Loucy (cell line): ENCODE results near the gene IGLL1.
"Not testable (repeated sequence)": the region's sequence is repeated elsewhere in the genome, so short reads cannot be mapped to it uniquely, and the experiment has no call there.

Source experiments
- H2AFZ ChIP-seq: fragments of 200-600 bp; sonication (generic); 2 replicates; pipeline ENCODE4 v1.6.0; 2016; ENCODE audit warnings: antibody characterized with exemption, mild to moderate bottlenecking, low read length, moderate library complexity
- H3F3A ChIP-seq: fragments of 200-600 bp; 2 replicates; pipeline ENCODE4 v1.6.0; 2016; ENCODE audit warnings: antibody characterized with exemption, low read depth, mild to moderate bottlenecking
- H3K27me3 ChIP-seq: fragments of 200-600 bp; sonication (generic); 2 replicates; pipeline ENCODE4 v1.6.1; 2014; ENCODE audit warnings: low read length, mild to moderate bottlenecking; ENCODE audit not compliant: insufficient read depth, poor library complexity, severe bottlenecking
- H3K36me3 ChIP-seq: fragments of 200-600 bp; sonication (generic); 2 replicates; pipeline ENCODE4 v1.6.1; 2016; ENCODE audit warnings: low read length; ENCODE audit not compliant: insufficient read depth
- H3K4me1 ChIP-seq: fragments of 200-600 bp; sonication (generic); 2 replicates; pipeline ENCODE4 v1.5.1; 2014; ENCODE audit warnings: low read length, mild to moderate bottlenecking; ENCODE audit not compliant: insufficient read depth, poor library complexity, severe bottlenecking
- H3K4me2 ChIP-seq: fragments of 200-600 bp; sonication (generic); 2 replicates; pipeline ENCODE4 v1.6.0; 2014; ENCODE audit warnings: antibody characterized with exemption, low read length, low read depth, mild to moderate bottlenecking; ENCODE audit not compliant: poor library complexity, severe bottlenecking
- H3K4me3 ChIP-seq: fragments of 200-600 bp; sonication (generic); 2 replicates; pipeline ENCODE4 v1.5.1; 2014; ENCODE audit warnings: low read length, mild to moderate bottlenecking, mixed read lengths; ENCODE audit not compliant: poor library complexity, severe bottlenecking
- H3K79me2 ChIP-seq: fragments of 200-600 bp; sonication (generic); 2 replicates; pipeline ENCODE4 v1.6.1; 2014; ENCODE audit warnings: low read length; ENCODE audit not compliant: insufficient read depth
- H3K9ac ChIP-seq: fragments of 200-600 bp; sonication (generic); 2 replicates; pipeline ENCODE4 v1.6.0; 2014; ENCODE audit warnings: mild to moderate bottlenecking, low read depth, low read length, moderate library complexity; ENCODE audit not compliant: poor library complexity, severe bottlenecking
- H3K9me2 ChIP-seq: fragments of 200-600 bp; sonication (generic); replicated peaks from 2 replicates; pipeline ENCODE4 v1.6.1; 2016; ENCODE audit warnings: low read depth, low read length, mixed read lengths
- H3K9me3 ChIP-seq: fragments of 200-600 bp; sonication (generic); 2 replicates; pipeline ENCODE4 v1.6.1; 2014; ENCODE audit warnings: mild to moderate bottlenecking, antibody characterized with exemption, low read length, low read depth; ENCODE audit not compliant: insufficient read depth
- H4K20me1 ChIP-seq: fragments of 200-600 bp; sonication (generic); 2 replicates; pipeline ENCODE4 v1.6.0; 2014; ENCODE audit warnings: antibody characterized with exemption, low read length, mild to moderate bottlenecking; ENCODE audit not compliant: insufficient read depth, poor library complexity, severe bottlenecking
- CTCF ChIP-seq: fragments of 200-600 bp; sonication (generic); conservative IDR thresholded peaks from 2 replicates; pipeline ENCODE4 v1.5.1; 2014; ENCODE audit warnings: mild to moderate bottlenecking, antibody characterized with exemption, low read length
- EZH2phosphoT487 ChIP-seq: fragments of 200-600 bp; IDR thresholded peaks from 2 replicates; pipeline ENCODE4 v1.6.1; 2018; ENCODE audit warnings: antibody characterized with exemption, mild to moderate bottlenecking, moderate library complexity, borderline replicate concordance

Gene IGLL1

DNA sequence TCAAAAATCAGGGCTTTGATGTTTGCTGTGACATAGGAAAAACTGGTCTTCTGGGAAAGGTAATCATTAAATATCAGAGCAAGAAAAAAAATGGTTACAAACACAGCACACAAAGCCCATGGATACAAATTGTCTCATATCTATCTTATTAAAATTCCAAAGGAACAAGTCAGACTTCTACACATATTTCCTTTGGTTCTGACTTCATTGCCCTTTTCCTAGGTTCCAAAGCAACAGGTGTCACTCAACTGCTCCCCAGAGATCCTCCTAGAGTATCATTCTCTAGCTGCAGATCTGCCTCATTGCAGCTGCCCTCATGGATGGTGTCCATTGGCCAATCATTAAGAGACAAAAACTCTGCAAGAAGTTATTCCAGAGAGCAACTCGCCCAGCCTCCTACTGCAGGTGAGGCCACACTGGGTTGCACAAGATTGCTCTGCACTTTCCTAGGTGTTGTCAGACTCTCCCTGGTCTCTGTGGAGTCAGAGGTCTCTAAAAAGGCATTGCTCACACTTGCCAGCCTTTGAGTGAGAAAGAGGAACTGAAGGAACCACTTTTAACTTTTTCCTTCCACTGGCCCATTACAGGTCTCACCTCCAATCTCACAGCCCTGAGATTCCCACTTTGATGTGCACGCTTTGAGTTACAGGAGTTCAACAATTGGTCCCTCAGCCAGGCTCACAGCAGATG is 46.3 kb upstream of the IGLL1 start:
- Histone ChIP-seq H3K4me2 (no peak overlapping the region), H2AFZ (no peak overlapping the region), H3K9ac (no peak overlapping the region), H3F3A (no peaks in the 10 kb centered on the region), H3K79me2 (no peaks in the 10 kb centered on the region), H3K9me2 (no peaks in the 10 kb centered on the region), H3K36me3 (no peaks in the 10 kb centered on the region), H4K20me1 (no peaks in the 10 kb centered on the region), H3K4me3 (no peak overlapping the region), H3K27me3 (no peaks in the 10 kb centered on the region), H3K9me3 (no peaks in the 10 kb centered on the region), H3K4me1 (no peaks in the 10 kb centered on the region)
- TF ChIP-seq CTCF (no peak), EZH2phosphoT487 (no peak)

GRCh38 chr22:23622634-23623033 is 42.5 kb upstream of the IGLL1 start:
- no peaks in the 10 kb centered on the region for H3K9me3 ChIP-seq
- H4K20me1 ChIP-seq = no peaks in the 10 kb centered on the region
- no peaks in the 10 kb centered on the region for H3K36me3 ChIP-seq
- H3K4me2 ChIP-seq = no peak overlapping the region
- no peaks in the 10 kb centered on the region for H3K27me3 ChIP-seq
- H3K4me1 ChIP-seq = no peaks in the 10 kb centered on the region
- TF ChIP-seq CTCF (no peak), EZH2phosphoT487 (no peak)
- no peak overlapping the region for H2AFZ ChIP-seq
- H3K4me3 ChIP-seq = no peak overlapping the region
- no peak overlapping the region for H3K9ac ChIP-seq
- H3F3A ChIP-seq = no peaks in the 10 kb centered on the region
- H3K9me2 ChIP-seq = no peaks in the 10 kb centered on the region
- no peaks in the 10 kb centered on the region for H3K79me2 ChIP-seq

GRCh38 chr22:23621916-23622315 is 41.8 kb upstream of the IGLL1 start:
- not testable (repeated sequence) for H3K9me3 ChIP-seq, H3K79me2 ChIP-seq, H3F3A ChIP-seq, H3K4me1 ChIP-seq, H3K36me3 ChIP-seq, H4K20me1 ChIP-seq, H3K27me3 ChIP-seq, H3K9me2 ChIP-seq, H3K9ac ChIP-seq, H3K4me2 ChIP-seq, H2AFZ ChIP-seq, H3K4me3 ChIP-seq

DNA sequence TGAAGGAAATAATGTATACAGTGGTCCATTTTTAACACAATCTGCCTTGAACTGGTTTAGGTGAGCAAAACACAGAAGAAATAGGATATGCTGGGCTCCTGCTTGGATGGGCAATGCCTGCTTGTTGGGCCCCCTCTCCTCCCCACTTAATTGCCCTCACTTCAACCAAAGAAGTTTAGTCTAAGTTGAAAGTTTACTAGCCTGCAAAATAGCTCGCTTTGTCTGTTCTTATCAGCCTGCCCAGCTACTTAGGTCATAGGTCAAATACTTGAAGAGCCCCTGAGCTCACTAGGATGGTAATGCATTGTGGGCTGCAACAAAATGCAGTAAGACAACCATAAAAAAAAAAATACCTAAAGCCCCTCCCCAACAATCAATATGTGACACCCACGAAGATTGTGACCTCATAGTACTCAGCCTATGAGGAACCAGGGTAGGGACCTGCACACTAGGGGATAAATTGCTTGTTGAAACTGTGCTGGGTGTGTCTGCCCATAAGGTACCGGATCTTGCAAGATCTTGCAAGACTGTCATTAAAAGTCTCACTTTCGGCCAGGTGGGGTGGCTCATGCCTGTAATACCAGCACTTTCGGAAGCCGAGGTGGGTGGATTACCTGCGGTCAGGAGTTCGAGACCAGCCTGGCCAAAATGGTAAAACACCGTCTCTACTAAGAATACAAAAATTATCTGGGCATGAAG is 41.1 kb upstream of the IGLL1 start:
- Histone ChIP-seq H3K27me3 (no peaks in the 10 kb centered on the region), H3K4me2 (no peak overlapping the region), H3K9me3 (no peaks in the 10 kb centered on the region), H3K9ac (no peak overlapping the region), H3F3A (no peaks in the 10 kb centered on the region), H3K9me2 (no peaks in the 10 kb centered on the region), H4K20me1 (no peaks in the 10 kb centered on the region), H3K36me3 (no peaks in the 10 kb centered on the region), H3K4me1 (no peaks in the 10 kb centered on the region), H3K79me2 (no peaks in the 10 kb centered on the region), H2AFZ (no peak overlapping the region), H3K4me3 (no peak overlapping the region)
- no peak for TF ChIP-seq CTCF
- no peak for TF ChIP-seq EZH2phosphoT487
